OCI-LY7 (cell line): ENCODE data around the gene C6orf132. TPM values are rescaled to one million over a fixed set of nuclear protein-coding genes. Genes with fewer than 3 reads are reported as not detected.

Source experiments
- BruUV-seq: library from RNA; stranded (reverse); fragments of 400-500 nt; replicated peaks from 2 replicates; lab custom pipeline; 2021; lab: Mats Ljungman, UMichigan
- CTCF ChIA-PET: fragments of 300-600 bp; sonication (Branson Sonifier 250); formaldehyde crosslinking; loops from one replicate; lab custom pipeline; 2022; ENCODE audit warnings: antibody characterized with exemption; ENCODE audit not compliant: unreplicated experiment; lab: Charles Lee
- POLR2A ChIA-PET: fragments of 300-600 bp; sonication (Branson Sonifier 250); formaldehyde crosslinking; loops from one replicate; lab custom pipeline; 2022; ENCODE audit warnings: antibody characterized with exemption; lab: Charles Lee
- DNase-seq: peaks from one replicate; pipeline ENCODE4 v3.0.0-alpha.2; 2015; ENCODE audit warnings: low spot score
- H2AFZ ChIP-seq: fragments of 200-600 bp; sonication (generic), shearing (Covaris generic); 2 replicates; pipeline ENCODE4 v1.6.1; 2014; ENCODE audit warnings: mild to moderate bottlenecking, antibody characterized with exemption, low read length, moderate library complexity
- H3K27ac ChIP-seq: fragments of 200-600 bp; sonication (generic); 2 replicates; pipeline ENCODE4 v1.5.1; 2014; ENCODE audit warnings: mixed run types, low read depth, mild to moderate bottlenecking, moderate library complexity, low read length, inconsistent platforms; ENCODE audit not compliant: poor library complexity, severe bottlenecking
- H3K36me3 ChIP-seq: fragments of 200-600 bp; sonication (generic); 2 replicates; pipeline ENCODE4 v1.6.1; 2014; ENCODE audit warnings: mild to moderate bottlenecking, antibody characterized with exemption, low read length, moderate library complexity, mixed read lengths; ENCODE audit not compliant: insufficient read depth
- H3K4me1 ChIP-seq: fragments of 200-600 bp; sonication (generic); 2 replicates; pipeline ENCODE4 v1.5.1; 2014; ENCODE audit warnings: mild to moderate bottlenecking, low read length; ENCODE audit not compliant: insufficient read depth, poor library complexity, severe bottlenecking
- H3K4me2 ChIP-seq: fragments of 200-600 bp; sonication (generic); 2 replicates; pipeline ENCODE4 v1.6.1; 2014; ENCODE audit warnings: mild to moderate bottlenecking, low read length
- H3K4me3 ChIP-seq: fragments of 200-600 bp; sonication (generic); 2 replicates; pipeline ENCODE4 v1.5.1; 2014; ENCODE audit warnings: mild to moderate bottlenecking, low read depth, low read length; ENCODE audit not compliant: poor library complexity, severe bottlenecking
- H3K79me2 ChIP-seq: fragments of 200-600 bp; sonication (generic); 2 replicates; pipeline ENCODE4 v1.6.1; 2016; ENCODE audit warnings: low read depth, mild to moderate bottlenecking, low read length, moderate library complexity, mixed read lengths; ENCODE audit not compliant: insufficient read depth
- H3K9me2 ChIP-seq: fragments of 200-600 bp; sonication (generic); 2 replicates; pipeline ENCODE4 v1.6.1; 2016; ENCODE audit warnings: mild to moderate bottlenecking, low read length, mixed read lengths; ENCODE audit not compliant: insufficient read depth
- H3K9me3 ChIP-seq: fragments of 200-600 bp; sonication (generic); 2 replicates; pipeline ENCODE4 v1.6.1; 2014; ENCODE audit warnings: mild to moderate bottlenecking, mixed run types, low read length, mixed read lengths
- H4K20me1 ChIP-seq: fragments of 200-600 bp; sonication (generic); 2 replicates; pipeline ENCODE4 v1.6.1; 2014; ENCODE audit warnings: mild to moderate bottlenecking, antibody characterized with exemption, low read length, moderate library complexity, mixed read lengths; ENCODE audit not compliant: insufficient read depth
- EZH2phosphoT487 ChIP-seq: fragments of 200-600 bp; sonication (generic); IDR thresholded peaks from 2 replicates; pipeline ENCODE4 v1.6.1; 2018; ENCODE audit warnings: low read depth, borderline replicate concordance, mild to moderate bottlenecking, mixed run types, antibody characterized with exemption, low read length, moderate library complexity, mixed read lengths
- intact Hi-C: fragments of 100-400 bp; cut with micrococcal nuclease; formaldehyde crosslinking; loops from one replicate; pipeline ENCODE4 v1.10.0; 2022; ENCODE audit not compliant: unreplicated experiment
- total RNA-seq, 2 experiments: library from RNA; depleted of rRNA in 1 of 2; stranded (reverse); fragments of >200 nt in 1 of 2; shearing (Covaris generic) in 1 of 2; gene quantifications; 2 replicates each; pipeline ENCODE4 v1.2.3, GENCODE V29; 2014 to 2022
- TF ChIP-seq, protein P1 (sequence below): fragments of 200-600 bp; sonication (generic); conservative IDR thresholded peaks from 2 replicates; pipeline ENCODE4 v1.5.1; 2014; ENCODE audit warnings: mild to moderate bottlenecking, antibody characterized with exemption, low read length, moderate library complexity, mixed read lengths

Gene C6orf132
- total RNA-seq, 2 experiments from 2014 or later = 0.03 TPM; not detected in 1

DNA sequence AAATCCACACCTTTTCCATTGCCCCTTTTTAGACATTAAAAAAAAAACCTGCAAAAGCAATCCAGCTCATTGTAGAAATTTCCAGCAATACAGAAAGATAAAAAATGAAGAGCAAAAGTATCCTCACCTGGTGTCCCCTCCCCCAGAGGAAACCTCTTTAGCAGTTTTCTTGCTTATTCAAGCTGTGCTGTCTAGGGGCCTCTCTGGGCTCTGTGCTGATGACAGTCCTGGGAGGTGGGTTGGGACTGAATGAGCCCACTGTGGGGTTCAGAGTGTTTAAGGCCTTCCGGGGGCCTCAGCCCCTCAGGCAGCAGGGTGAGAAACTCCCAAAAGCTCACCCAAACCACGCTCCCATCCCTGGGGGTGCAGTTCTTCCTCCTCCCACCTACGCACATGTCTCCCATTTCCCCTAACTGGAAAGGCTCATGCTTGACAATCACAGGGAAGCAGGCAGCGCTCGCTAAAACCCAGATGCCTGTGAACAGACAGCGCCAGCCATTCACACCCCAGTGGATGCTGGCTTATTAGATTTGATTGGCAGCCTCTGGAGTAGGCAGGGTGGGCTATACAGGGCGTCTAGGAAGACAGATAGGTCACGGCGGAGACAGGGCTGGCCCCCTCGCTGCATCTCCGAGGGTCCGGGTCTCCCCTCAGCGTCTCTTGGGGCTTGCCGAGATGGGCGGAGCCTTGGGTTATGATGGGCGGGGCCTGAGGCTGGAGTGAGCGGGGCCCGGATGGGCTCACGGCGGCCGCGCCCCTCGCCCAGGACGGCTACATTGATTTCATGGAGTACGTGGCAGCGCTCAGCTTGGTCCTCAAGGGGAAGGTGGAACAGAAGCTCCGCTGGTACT is 35.3 kb upstream of the C6orf132 start:
- no peak for TF ChIP-seq EZH2phosphoT487
- ChIA-PET CTCF (no interaction called here), POLR2A (interaction anchor here (0.7 kb wide), 1 partner anchor 55 kb away, joined by 3 read pairs; no protein-coding TSS in a partner anchor)
- Histone ChIP-seq H3K4me2 (no peak overlapping the region), H3K9me3 (no peaks in the 10 kb centered on the region), H3K9me2 (no peaks in the 10 kb centered on the region), H3K36me3 (no peaks in the 10 kb centered on the region), H2AFZ (no peak overlapping the region), H3K79me2 (no peaks in the 10 kb centered on the region), H3K4me1 (no peaks in the 10 kb centered on the region), H3K27ac (no peak overlapping the region), H3K4me3 (no peak overlapping the region), H4K20me1 (no peaks in the 10 kb centered on the region)
- BruUV-seq = no TSS peak
- DNase-seq = no peak
- intact Hi-C loops = no loop called here

GRCh38 chr6:42176981-42177380 is 34.6 kb upstream of the C6orf132 start:
- intact Hi-C loops = no loop called here
- Histone ChIP-seq H3K79me2 (no peaks in the 10 kb centered on the region), H3K9me2 (no peaks in the 10 kb centered on the region), H3K4me2 (no peak overlapping the region), H3K9me3 (no peaks in the 10 kb centered on the region), H3K4me1 (no peaks in the 10 kb centered on the region), H2AFZ (no peak overlapping the region), H3K27ac (no peak overlapping the region), H3K36me3 (no peaks in the 10 kb centered on the region), H3K4me3 (no peak overlapping the region), H4K20me1 (no peaks in the 10 kb centered on the region)
- BruUV-seq = no TSS peak
- POLR2A ChIA-PET = interaction anchor here (0.7 kb wide), 1 partner anchor 56 kb away, joined by 3 read pairs; no protein-coding TSS in a partner anchor
- CTCF ChIA-PET = no interaction called here
- TF ChIP-seq EZH2phosphoT487 = no peak
- TF ChIP-seq, protein P1, sequence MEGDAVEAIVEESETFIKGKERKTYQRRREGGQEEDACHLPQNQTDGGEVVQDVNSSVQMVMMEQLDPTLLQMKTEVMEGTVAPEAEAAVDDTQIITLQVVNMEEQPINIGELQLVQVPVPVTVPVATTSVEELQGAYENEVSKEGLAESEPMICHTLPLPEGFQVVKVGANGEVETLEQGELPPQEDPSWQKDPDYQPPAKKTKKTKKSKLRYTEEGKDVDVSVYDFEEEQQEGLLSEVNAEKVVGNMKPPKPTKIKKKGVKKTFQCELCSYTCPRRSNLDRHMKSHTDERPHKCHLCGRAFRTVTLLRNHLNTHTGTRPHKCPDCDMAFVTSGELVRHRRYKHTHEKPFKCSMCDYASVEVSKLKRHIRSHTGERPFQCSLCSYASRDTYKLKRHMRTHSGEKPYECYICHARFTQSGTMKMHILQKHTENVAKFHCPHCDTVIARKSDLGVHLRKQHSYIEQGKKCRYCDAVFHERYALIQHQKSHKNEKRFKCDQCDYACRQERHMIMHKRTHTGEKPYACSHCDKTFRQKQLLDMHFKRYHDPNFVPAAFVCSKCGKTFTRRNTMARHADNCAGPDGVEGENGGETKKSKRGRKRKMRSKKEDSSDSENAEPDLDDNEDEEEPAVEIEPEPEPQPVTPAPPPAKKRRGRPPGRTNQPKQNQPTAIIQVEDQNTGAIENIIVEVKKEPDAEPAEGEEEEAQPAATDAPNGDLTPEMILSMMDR = no peak
- DNase-seq = no peak

GRCh38 chr6:42175860-42176259 is 33.4 kb upstream of the C6orf132 start:
- Histone ChIP-seq H3K79me2 (no peaks in the 10 kb centered on the region), H2AFZ (no peak overlapping the region), H3K9me3 (no peaks in the 10 kb centered on the region), H3K36me3 (no peaks in the 10 kb centered on the region), H3K9me2 (no peaks in the 10 kb centered on the region), H3K4me3 (no peak overlapping the region), H3K4me1 (no peaks in the 10 kb centered on the region), H3K4me2 (no peak overlapping the region), H4K20me1 (no peaks in the 10 kb centered on the region), H3K27ac (no peak overlapping the region)
- no peak for TF ChIP-seq EZH2phosphoT487
- TF ChIP-seq, protein P1 = peak; percentile 69
- no TSS peak for BruUV-seq
- ChIA-PET CTCF (no interaction called here), POLR2A (interaction anchor here (0.7 kb wide), 2 partner anchors 67 to 299 kb away, joined by 3 to 6 read pairs; no protein-coding TSS in a partner anchor)
- intact Hi-C loops = no loop called here
- DNase-seq = peak; percentile 18
